PC-9 (cell line): Measurements from ENCODE around the gene SLAMF1.

Source experiments
- CTCF ChIP-seq: fragments of 200-600 bp; sonication (generic); conservative IDR thresholded peaks from 2 replicates; pipeline ENCODE4 v1.6.1; 2017; ENCODE audit warnings: mixed run types, antibody characterized with exemption, mild to moderate bottlenecking, moderate library complexity
- EZH2 ChIP-seq: fragments of 200-600 bp; sonication (generic); IDR thresholded peaks from 2 replicates; pipeline ENCODE4 v1.8.0; 2017; ENCODE audit warnings: antibody characterized with exemption, low read depth

- TF ChIP-seq CTCF (no peak), EZH2 (no peak)
These were observed 11.4 kb upstream of the SLAMF1 start for GRCh38 chr1:160658162-160658813.
